NCI-H2171 treated with DMSO at 0.1 percent for 48 hours (cell line): Measurements from ENCODE around the gene IPO4.

Experiments
- DNase-seq: peaks from one replicate; lab custom pipeline; 2025; lab: John Stamatoyannopoulos, UW

Gene IPO4

DNA sequence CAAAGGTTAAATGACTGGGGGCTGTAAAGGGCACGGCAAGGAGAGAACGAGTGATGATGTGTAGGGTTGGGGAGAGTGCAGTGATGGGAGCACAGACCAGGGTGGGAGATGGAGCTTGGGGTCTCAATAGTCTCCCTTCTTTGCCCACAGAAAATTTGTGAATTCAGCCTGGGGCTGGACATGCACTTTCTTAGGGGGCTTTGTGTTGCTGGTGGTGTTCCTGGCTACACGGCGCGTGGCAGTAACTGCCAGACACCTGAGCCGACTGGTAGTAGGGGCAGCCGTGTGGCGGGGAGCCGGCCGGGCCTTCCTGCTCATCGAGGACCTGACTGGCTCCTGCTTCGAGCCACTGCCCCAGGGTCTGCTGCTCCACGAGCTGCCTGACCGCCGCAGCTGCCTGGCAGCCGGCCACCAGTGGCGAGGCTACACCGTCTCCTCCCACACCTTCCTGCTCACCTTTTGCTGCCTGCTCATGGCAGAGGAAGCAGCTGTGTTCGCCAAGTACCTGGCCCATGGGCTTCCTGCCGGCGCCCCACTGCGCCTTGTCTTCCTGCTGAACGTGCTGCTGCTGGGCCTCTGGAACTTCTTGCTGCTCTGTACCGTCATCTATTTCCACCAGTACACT lies 56.4 kb downstream of the IPO4 start:
- no peak for DNase-seq

DNA sequence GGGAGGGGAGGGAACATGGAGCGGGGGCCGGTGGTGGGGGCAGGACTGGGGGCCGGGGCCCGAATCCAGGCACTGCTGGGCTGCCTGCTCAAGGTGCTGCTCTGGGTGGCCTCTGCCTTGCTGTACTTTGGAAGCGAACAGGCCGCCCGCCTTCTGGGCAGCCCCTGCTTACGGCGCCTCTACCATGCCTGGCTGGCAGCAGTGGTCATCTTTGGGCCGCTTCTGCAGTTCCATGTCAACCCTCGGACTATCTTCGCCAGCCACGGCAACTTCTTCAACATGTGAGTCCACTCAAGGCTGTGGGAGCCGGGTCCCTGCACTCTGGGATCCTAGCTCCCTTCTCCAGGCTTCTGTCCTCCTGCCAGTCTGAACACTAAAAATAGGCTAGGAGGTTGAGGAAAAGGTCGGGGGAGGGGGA lies 57.1 kb downstream of the IPO4 start:
- no peak for DNase-seq

DNA sequence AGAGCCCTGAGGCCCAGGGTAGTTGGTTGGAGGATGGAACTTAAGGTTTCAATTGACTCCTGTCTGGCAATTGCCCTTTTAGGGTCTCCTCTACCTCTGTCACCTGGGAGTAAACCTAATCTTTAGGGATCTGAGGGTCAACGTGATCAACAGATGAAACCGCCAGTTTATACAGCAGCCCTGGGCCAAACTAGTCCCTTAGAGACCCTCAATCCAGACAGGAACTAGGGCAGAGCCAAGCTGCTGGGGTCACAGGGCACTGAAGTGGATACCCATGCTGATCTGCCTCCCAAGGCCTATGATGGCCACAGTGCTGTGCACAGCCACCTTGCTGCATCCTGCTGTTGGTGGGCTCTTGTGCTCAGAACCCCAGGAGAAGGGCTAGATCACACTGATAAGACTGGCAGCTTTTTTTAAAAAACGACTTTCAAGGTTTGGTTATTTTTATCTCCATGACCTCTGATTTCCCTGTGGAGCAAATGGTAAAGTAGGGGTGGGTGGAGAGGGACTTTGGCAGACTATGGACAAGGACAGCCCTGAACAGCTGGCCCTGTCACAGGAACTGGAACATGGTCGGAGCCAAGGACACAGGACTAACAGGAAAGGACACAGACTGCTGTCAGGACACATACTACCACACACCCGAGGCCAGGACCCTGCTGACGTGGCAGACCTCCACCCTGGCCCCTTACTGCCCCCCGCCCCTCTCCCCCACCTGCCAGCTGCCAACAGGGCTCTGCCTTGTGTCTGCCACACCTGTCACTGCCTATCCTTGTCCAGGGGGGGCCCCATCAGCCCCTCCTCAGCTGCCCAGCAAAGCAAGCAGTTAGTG lies 57.7 kb downstream of the IPO4 start:
- DNase-seq: no peak

DNA sequence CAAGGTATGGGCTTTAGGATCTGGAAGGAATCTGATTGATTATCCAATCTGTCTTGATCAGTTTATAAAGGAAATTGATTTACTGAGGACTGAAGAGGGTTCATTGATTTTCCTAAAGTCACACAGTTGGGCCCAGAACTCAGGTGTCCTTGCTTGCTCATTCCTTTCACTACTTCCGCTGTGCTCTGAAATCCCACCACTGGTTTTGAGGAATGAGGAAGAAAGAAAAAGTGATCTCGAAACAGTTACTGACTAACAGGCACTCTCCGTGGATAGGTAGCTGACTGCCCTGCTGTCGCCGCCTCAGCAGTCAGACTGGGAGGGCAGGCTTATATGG lies 58.3 kb downstream of the IPO4 start, which contains the start of gene FITM1:
Gene FITM1, plus strand, starts transcription at position 280 of the 337 bp plus-strand sequence. CDS start 905 bp downstream, outside the sequence.
- no peak for DNase-seq
